ENCODE results near the gene PLCD1. TPM values are rescaled to one million over a fixed set of nuclear protein-coding genes. Genes with fewer than 3 reads are reported as not detected.

The PLCD1 gene
- total RNA-seq, 3 donors from 2014 or later, result 1.8 to 3.4 (median 1.9) TPM

DNA sequence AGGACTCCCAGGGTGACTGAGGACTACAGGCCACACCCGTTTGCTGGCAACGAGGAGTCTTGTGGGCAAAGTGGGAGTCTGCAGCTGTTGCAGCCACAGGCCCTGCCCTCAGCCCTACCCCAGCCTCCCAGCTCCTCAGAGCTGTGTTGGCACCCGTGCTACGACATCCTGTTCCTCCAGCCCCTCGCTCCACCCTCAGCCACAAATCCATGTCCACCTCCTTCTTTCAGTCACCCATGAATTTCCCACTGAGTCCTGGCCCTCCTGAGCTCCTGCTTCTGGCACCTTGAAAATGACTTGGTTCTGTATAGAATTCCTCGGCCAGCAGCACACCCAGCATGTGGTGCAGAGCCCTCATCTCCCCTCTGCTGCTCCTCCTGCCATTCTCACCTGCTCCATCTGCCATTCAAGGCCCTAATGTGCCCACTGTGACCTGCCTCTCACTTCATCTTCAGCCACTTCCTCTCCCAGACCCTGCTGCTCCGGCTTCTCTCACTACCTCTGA is 59.8 kb downstream of the PLCD1 start:
- no peaks in the 10 kb centered on the region for H3K9me3 Mint-ChIP-seq
- no peak overlapping the region for H3K4me3 Mint-ChIP-seq
- ATAC-seq (no peak), DNase-seq (no peak)
- no peaks in the 10 kb centered on the region for H3K36me3 Mint-ChIP-seq (ENCODE audit: insufficient read depth)
- H3K4me1 Mint-ChIP-seq (ENCODE audit: low read depth), result no peaks in the 10 kb centered on the region
- H3K27me3 Mint-ChIP-seq (ENCODE audit: low read depth), result no peaks in the 10 kb centered on the region

DNA sequence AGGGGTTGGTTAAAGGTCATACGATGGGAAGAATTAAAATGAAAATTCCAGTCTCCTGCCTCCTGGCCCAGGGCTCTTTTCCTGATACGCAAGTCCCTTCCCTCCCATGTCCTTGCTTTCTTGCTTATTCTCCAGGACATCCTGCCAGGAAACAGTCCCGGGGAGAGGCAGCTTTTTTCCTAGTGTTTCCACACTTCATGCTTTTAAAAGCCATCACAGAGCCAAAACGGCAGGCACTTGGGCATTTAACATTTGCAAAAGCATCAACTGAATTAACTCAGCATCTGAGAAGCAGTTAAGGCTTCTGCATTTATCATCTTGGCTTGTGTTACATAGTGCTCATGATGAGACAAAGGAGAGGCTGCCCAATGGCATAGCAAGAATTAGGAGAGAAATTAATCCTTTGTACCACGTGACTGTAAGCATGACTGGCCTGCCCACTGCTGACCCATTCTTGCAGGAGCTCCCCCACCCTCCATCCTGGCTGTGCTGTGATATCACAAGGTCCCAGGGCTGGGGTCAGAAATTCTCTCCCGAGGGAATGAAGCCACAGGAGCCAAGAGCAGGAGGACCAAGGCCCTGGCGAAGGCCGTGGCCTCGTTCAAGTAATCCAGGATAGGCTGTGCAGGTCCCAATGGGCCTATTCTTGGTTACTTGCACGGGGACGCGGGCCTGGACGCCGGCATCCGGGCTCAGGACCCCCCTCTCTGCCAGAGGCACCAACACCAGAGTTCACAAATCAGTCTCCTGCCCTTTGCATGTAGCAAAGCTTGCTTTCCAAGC is 60.4 kb downstream of the PLCD1 start:
- Mint-ChIP-seq H3K9me3 (no peaks in the 10 kb centered on the region), H3K4me3 (no peak overlapping the region), H3K27me3 (ENCODE audit: low read depth) (no peaks in the 10 kb centered on the region), H3K36me3 (ENCODE audit: insufficient read depth) (no peaks in the 10 kb centered on the region), H3K4me1 (ENCODE audit: low read depth) (no peaks in the 10 kb centered on the region)
- DNase-seq (no peak), ATAC-seq (no peak)

DNA sequence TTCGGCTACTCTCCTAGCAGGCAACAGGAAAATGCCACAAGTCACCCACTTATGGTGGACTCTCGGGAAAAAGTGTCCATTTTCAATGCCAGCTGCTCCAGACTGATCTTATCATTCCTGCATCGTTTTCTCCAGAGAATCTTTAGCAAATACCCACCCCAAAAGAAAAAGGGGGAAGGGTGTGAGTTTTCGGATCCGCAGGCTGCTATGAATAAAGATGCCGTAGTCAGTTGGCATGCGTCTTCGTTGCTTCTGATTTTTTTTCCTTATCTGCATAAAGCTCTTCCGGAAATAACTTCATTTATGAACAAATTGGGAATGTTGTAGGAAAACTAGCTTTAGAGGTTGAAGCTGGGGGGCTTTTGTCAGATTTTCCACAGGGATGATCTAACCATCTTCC is 61.2 kb downstream of the PLCD1 start:
- ATAC-seq, result no peak
- no peak for DNase-seq
- H3K9me3 Mint-ChIP-seq, result no peaks in the 10 kb centered on the region
- no peak overlapping the region for H3K4me3 Mint-ChIP-seq
- no peaks in the 10 kb centered on the region for H3K36me3 Mint-ChIP-seq (ENCODE audit: insufficient read depth)
- H3K4me1 Mint-ChIP-seq (ENCODE audit: low read depth), result peaks cover under 1% of the 10 kb centered on the region
- no peaks in the 10 kb centered on the region for H3K27me3 Mint-ChIP-seq (ENCODE audit: low read depth)

DNA sequence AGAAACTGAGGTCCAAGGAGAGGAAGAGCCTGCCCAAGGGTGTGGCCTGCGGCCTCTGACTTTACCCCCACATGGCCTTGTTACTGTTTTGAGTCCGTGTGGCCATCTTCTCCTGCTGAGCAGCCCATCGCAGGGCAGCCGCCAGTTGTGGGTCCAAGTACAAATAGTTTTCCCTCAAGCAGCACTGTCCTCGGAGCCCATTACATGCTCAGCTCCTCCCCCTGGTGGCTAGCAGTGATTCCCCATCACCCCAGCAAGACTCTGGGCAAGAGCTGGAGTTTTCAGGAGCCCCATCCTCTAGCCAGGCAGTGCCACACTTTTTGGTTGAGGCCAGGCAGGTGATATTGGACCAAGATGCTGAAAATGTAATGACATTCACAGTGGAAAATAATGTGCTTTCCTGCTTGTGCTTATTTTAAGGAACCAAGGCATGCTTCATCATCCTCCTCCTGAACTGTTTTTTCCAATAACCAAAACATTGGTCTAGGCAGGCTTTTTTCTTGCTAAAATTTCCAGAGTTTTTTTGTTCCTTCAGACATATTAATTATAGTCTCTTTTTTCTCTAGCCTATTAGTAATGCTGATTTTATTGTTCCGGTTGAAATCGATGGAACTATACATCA is 62.1 kb downstream of the PLCD1 start:
- ATAC-seq, result peak; percentile 74 to 82
- H3K27me3 Mint-ChIP-seq (ENCODE audit: low read depth), result no peaks in the 10 kb centered on the region
- peak; percentile 46 for DNase-seq
- no peaks in the 10 kb centered on the region for H3K9me3 Mint-ChIP-seq
- no peaks in the 10 kb centered on the region for H3K36me3 Mint-ChIP-seq (ENCODE audit: insufficient read depth)
- H3K4me3 Mint-ChIP-seq, result no peak overlapping the region
- peaks cover 1% of the 10 kb centered on the region for H3K4me1 Mint-ChIP-seq (ENCODE audit: low read depth)

DNA sequence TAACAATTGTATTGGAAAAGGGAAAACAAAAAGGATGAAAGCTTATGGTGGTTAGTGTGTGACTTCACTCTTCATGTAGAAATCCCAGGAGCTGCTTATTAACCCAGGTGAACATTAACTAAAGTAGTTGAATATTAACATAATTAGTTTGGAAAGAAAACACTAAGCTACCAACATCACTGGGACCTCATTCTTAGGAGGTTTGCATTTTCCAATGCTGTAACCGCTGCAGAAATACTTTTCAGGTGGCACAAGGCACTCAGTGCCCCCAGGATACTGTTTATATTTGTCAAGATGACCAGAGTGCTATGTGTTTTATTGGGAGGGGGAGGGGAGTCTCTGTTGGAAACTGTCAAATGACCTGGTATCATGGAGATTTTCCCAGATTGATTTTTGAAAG is 64.7 kb downstream of the PLCD1 start:
- H3K4me3 Mint-ChIP-seq, result no peak overlapping the region
- no peaks in the 10 kb centered on the region for H3K9me3 Mint-ChIP-seq
- ATAC-seq (no peak), DNase-seq (no peak)
- H3K4me1 Mint-ChIP-seq (ENCODE audit: low read depth), result peaks cover 1% of the 10 kb centered on the region
- H3K36me3 Mint-ChIP-seq (ENCODE audit: insufficient read depth), result no peaks in the 10 kb centered on the region
- no peaks in the 10 kb centered on the region for H3K27me3 Mint-ChIP-seq (ENCODE audit: low read depth)

DNA sequence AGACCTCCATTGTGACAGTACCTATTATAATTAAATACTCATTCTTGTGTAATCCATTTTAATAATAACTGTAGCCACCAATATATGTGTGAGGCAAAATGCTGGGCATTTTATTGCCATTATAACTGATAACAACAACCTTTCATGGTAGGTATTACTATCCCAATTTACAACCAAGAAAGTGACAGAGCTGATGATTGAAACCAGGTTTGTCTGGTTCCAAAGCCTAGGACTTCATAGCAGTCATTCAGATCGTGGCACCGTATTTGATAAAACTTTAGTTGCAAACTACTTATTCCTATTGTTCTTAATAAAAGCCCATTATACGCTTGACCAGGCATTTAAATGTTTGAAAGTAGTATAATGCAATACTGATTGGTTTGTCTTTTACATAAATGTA is 65.3 kb downstream of the PLCD1 start:
- Mint-ChIP-seq H3K36me3 (ENCODE audit: insufficient read depth) (no peaks in the 10 kb centered on the region), H3K27me3 (ENCODE audit: low read depth) (no peaks in the 10 kb centered on the region), H3K4me1 (ENCODE audit: low read depth) (peaks cover 1% of the 10 kb centered on the region), H3K9me3 (no peaks in the 10 kb centered on the region), H3K4me3 (no peak overlapping the region)
- ATAC-seq, result no peak
- DNase-seq, result no peak

DNA sequence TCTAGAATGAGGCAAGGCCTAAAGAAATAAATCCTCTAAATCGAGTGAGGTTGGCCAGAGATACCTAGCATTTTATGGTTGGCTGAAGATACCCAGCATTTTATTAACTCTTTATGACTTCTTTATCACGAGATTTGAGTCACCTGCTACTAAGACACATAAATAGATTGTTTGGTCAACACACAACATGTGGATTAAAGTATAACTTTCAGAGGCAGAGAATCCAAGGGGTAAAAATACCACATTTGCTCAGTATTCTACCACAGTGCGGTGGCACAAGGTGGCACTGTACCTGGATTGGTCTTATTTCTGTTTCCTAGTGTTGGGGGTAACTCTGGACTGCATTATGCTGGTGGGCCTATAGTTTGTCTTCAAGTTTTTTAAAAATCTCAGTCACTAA is 65.8 kb downstream of the PLCD1 start:
- no peak for DNase-seq
- ATAC-seq, result no peak
- Mint-ChIP-seq H3K9me3 (no peaks in the 10 kb centered on the region), H3K4me3 (no peak overlapping the region), H3K4me1 (ENCODE audit: low read depth) (peaks cover 1% of the 10 kb centered on the region), H3K36me3 (ENCODE audit: insufficient read depth) (no peaks in the 10 kb centered on the region), H3K27me3 (ENCODE audit: low read depth) (no peaks in the 10 kb centered on the region)

DNA sequence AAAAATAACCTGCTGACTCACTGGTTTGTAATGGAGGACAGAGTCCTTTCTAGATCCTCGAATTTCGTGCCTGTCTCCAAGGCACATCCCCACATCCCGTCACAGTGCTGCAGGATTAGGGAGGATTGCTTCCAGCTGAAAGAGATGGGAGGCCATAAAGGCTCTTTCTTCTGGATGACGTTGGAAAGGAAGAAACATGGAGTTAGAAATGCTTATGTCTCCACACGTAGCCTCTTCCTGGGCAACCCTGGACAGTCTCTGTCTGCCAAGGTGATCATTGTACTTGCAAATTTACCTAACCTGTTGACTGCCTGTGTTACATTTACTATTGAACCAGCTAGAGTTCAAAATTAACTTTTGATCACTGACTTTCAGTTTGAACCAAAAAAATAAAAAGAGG is 66.4 kb downstream of the PLCD1 start:
- ATAC-seq, result no peak
- no peaks in the 10 kb centered on the region for H3K36me3 Mint-ChIP-seq (ENCODE audit: insufficient read depth)
- no peak for DNase-seq
- peaks cover 3% of the 10 kb centered on the region for H3K4me1 Mint-ChIP-seq (ENCODE audit: low read depth)
- H3K9me3 Mint-ChIP-seq, result no peaks in the 10 kb centered on the region
- H3K4me3 Mint-ChIP-seq, result no peak overlapping the region
- no peaks in the 10 kb centered on the region for H3K27me3 Mint-ChIP-seq (ENCODE audit: low read depth)

DNA sequence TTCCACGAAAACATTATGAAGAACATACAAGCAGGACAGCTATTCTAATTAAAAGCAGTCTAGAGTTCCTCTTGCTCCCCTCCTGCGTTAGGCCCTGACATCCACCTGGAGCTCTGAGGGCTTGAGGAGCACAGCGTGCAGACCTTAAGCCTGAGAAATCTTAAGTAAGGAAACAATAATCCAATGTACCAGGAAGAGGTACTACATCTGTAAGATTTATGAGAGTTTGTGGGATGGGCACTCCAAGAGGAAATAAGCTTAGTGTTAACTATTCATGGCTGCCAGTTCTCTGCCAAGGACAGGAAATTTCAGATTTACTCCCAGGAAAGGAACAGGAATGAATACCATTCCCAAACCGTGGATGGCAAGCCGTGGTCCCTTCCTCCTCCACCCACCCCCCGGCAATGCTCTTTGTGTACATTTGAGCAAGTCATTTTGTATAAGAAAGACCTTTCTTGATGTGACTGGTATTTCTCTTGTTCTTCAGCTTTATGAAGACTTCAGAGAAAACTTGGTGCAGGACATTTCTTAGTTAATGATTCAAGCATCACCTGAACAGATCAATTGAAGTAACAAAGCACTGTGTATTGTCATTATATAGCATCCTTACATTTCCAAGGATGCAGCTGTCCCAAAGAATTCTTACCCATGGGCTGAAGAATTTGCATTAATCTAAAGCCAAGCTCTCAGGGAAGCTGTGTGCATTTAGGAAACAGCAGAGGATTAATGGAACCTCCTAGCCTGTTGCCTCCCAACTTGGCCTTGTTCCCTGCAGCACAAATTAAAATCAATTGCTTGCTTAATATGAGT is 67.6 kb downstream of the PLCD1 start:
- Mint-ChIP-seq H3K9me3 (no peaks in the 10 kb centered on the region), H3K36me3 (ENCODE audit: insufficient read depth) (no peaks in the 10 kb centered on the region), H3K4me3 (no peak overlapping the region), H3K4me1 (ENCODE audit: low read depth) (peaks cover 13% of the 10 kb centered on the region), H3K27me3 (ENCODE audit: low read depth) (no peaks in the 10 kb centered on the region)
- ATAC-seq, result no peak
- no peak for DNase-seq

DNA sequence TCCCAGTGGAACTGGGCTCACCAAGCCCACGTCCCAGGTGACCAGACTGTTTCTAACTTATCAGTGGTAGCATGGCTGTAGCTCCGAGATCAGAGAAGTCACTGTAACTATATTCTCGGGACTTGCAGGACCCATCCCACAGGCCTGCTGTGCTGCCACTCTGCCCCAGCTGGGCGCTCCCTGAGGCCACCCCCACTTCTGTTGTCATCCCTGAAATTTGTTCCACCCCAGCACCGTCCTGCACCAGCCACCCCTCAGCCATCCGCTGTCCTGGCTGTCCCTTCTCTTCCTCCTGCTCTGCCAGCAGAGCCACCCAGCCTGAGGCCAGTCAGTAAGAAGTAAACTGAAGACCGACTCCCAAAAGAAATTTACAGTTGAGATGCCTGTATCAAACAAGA is 71.9 kb downstream of the PLCD1 start:
- H3K27me3 Mint-ChIP-seq (ENCODE audit: low read depth), result no peaks in the 10 kb centered on the region
- peaks cover 27% of the 10 kb centered on the region for H3K4me1 Mint-ChIP-seq (ENCODE audit: low read depth)
- no peaks in the 10 kb centered on the region for H3K36me3 Mint-ChIP-seq (ENCODE audit: insufficient read depth)
- no peak for DNase-seq
- no peaks in the 10 kb centered on the region for H3K9me3 Mint-ChIP-seq
- no peak for ATAC-seq
- H3K4me3 Mint-ChIP-seq, result no peak overlapping the region

Other genes with a start within 250 kb of the PLCD1 start
- gene CTDSPL, start 167.8 kb downstream of the PLCD1 start, total RNA-seq, result 1 to 10 TPM; 1.1 to 1.7 (median 1.3) TPM
- 10 to 100 TPM; 15.0 to 16.8 (median 16.6) TPM for gene VILL, start 38.9 kb downstream of the PLCD1 start, total RNA-seq
- gene DLEC1, start 9.6 kb upstream of the PLCD1 start, total RNA-seq, result under 1 TPM; 0.05 to 0.16 (median 0.08) TPM
- 10 to 100 TPM; 49.6 to 62.0 (median 60.0) TPM for gene ACAA1, start 107.5 kb upstream of the PLCD1 start, total RNA-seq
- 10 to 100 TPM; 35.7 to 45.1 (median 37.7) TPM for gene MYD88, start 109.0 kb upstream of the PLCD1 start, total RNA-seq
- gene OXSR1, start 135.9 kb upstream of the PLCD1 start, total RNA-seq, result 10 to 100 TPM; 45.3 to 47.4 (median 45.5) TPM
- under 1 TPM; 0.27 to 0.53 (median 0.29) TPM for gene SLC22A13, start 236.2 kb upstream of the PLCD1 start, total RNA-seq